Central memory CD4-positive, alpha-beta T cell (primary cell): ENCODE results near the gene PLXNA4.
A peak's percentile ranks its signal among the peaks of the same experiment; 100 is the strongest.

Experiments
- DNase-seq: peaks from one replicate; pipeline ENCODE4 v3.0.0; 2022

The PLXNA4 gene

GRCh38 chr7:132584796-132585494 lies 8.7 kb upstream of the PLXNA4 start:
- DNase-seq: no peak

- no peak for DNase-seq
These were observed 5.2 kb upstream of the PLXNA4 start for GRCh38 chr7:132581431-132581830.

- DNase-seq: peak; percentile 60
These were observed 4.5 kb upstream of the PLXNA4 start for GRCh38 chr7:132580717-132581285.

GRCh38 chr7:132580277-132580676 lies 4.0 kb upstream of the PLXNA4 start:
- DNase-seq: no peak

- DNase-seq: no peak
These were observed 3.1 kb upstream of the PLXNA4 start for GRCh38 chr7:132579260-132579899.

- no peak for DNase-seq
These were observed 2.6 kb upstream of the PLXNA4 start for GRCh38 chr7:132578826-132579225.

- DNase-seq: no peak
These were observed 1.7 kb upstream of the PLXNA4 start for GRCh38 chr7:132578050-132578370.

- DNase-seq: no peak
These were observed 1.2 kb upstream of the PLXNA4 start for GRCh38 chr7:132577206-132578049.

- no peak for DNase-seq
These were observed 433 bp upstream of the PLXNA4 start for GRCh38 chr7:132576721-132577085.

- DNase-seq: no peak
These were observed 770 bp downstream of the PLXNA4 start for GRCh38 chr7:132575419-132575981.

GRCh38 chr7:132574223-132574622 lies 2.0 kb downstream of the PLXNA4 start:
- DNase-seq: no peak

- no peak for DNase-seq
These were observed 2.9 kb downstream of the PLXNA4 start for GRCh38 chr7:132573251-132573955.

- DNase-seq: no peak
These were observed 3.7 kb downstream of the PLXNA4 start for GRCh38 chr7:132572526-132572925.

GRCh38 chr7:132571970-132572369 lies 4.3 kb downstream of the PLXNA4 start:
- no peak for DNase-seq

GRCh38 chr7:132569884-132570614 lies 6.2 kb downstream of the PLXNA4 start:
- DNase-seq: no peak

GRCh38 chr7:132568962-132569361 lies 7.3 kb downstream of the PLXNA4 start:
- no peak for DNase-seq

GRCh38 chr7:132565885-132566284 lies 10.4 kb downstream of the PLXNA4 start:
- no peak for DNase-seq

- DNase-seq: no peak
These were observed 10.8 kb downstream of the PLXNA4 start for GRCh38 chr7:132565441-132565840.

GRCh38 chr7:132564849-132565248 lies 11.4 kb downstream of the PLXNA4 start:
- DNase-seq: no peak

GRCh38 chr7:132564090-132564489 lies 12.2 kb downstream of the PLXNA4 start:
- DNase-seq: no peak

- DNase-seq: no peak
These were observed 13.6 kb downstream of the PLXNA4 start for GRCh38 chr7:132562690-132563089.

GRCh38 chr7:132561763-132562162 lies 14.5 kb downstream of the PLXNA4 start:
- no peak for DNase-seq
